ENCODE results near the gene PSMD13. TPM values are rescaled to one million over a fixed set of nuclear protein-coding genes. Genes with fewer than 3 reads are reported as not detected.

Gene PSMD13
- total and polyA plus RNA-seq, 2 of the 13 experiments (the other 11 are each of a cell fraction or from before 2014, with no cell fraction given): 83.0 to 117 TPM

GRCh38 chr11:288478-289397 is 52.0 kb downstream of the PSMD13 start, which contains the start of gene PGGHG:
TSS of gene PGGHG (plus strand) at chr11:289126. CDS start at chr11:289817, 691 bp downstream.
- H3K4me3 ChIP-seq (replicated peaks in 1 of 3; ENCODE audit: insufficient read depth in 1 of 3, low read depth in 2 of 3, low read length in 3 of 3): peak within 1 kb of the TSS; percentile 50 to 75 (median 58); a peak in 5 of 6 replicates
- H3K79me2 ChIP-seq (ENCODE audit: insufficient read depth, low read length): no peaks in the 10 kb centered on the region
- ChIA-PET CTCF (ENCODE audit: low intra/inter-chr PET ratio, low total read pairs) (no interaction called here), POLR2A (no interaction called here)
- H3K9ac ChIP-seq (ENCODE audit: insufficient read depth, low read depth, low read length): peak within 1 kb of the TSS; percentile 56; the same call in 1 of the 2 replicates
- H3K9me3 ChIP-seq (ENCODE audit: low read length): no peaks in the 10 kb centered on the region
- peaks cover 40% of the 10 kb centered on the region for H3K4me1 ChIP-seq (ENCODE audit: insufficient read depth, low read length)
- no TSS peak for BruUV-seq (replicated peaks)
- H4K20me1 ChIP-seq (ENCODE audit: insufficient read depth, low read length): no peaks in the 10 kb centered on the region
- ATAC-seq: peak; percentile 54
- in situ Hi-C loops (cut with HindIII; ENCODE audit: extremely low pct_ligation_motif_present, low pct_unique_long_range_greater_than_20kb): no loop called here
- H2AFZ ChIP-seq (ENCODE audit: low read length): no peak within 1 kb of the TSS
- H3K4me2 ChIP-seq (ENCODE audit: low read depth, low read length): peak within 1 kb of the TSS; percentile 95
- DNase-seq (ENCODE audit: low spot score): no peak
- peaks cover 5 to 45% of the 10 kb centered on the region in 2 experiments; a peak in 4 of 5 replicates for H3K27me3 ChIP-seq (ENCODE audit: control insufficient read depth in 1 of 2, insufficient read depth in 2 of 2, low read length in 2 of 2)
- 0% methylated on average over 7 of the region's 112 CpGs for WGBS (ENCODE audit: low lambda C conversion rate)
- intact Hi-C loops (cut with micrococcal nuclease; ENCODE audit: unreplicated experiment): no loop called here
- FAIRE-seq: no peak
- H3K36me3 ChIP-seq (replicated peaks in 1 of 2; ENCODE audit: control insufficient read depth in 1 of 2, insufficient read depth in 2 of 2, low read length in 2 of 2): 0 out of 5 replicates have a peak, but pooled peaks cover 0 to 2% of the 10 kb centered on the region in 2 experiments
- H3K27ac ChIP-seq (ENCODE audit: extremely low read length, insufficient read depth, low read length): no peak within 1 kb of the TSS
- TF ChIP-seq STAG1 (CRISPR knock-in tag; IDR thresholded peaks at IDR 0.05) (no peak), SALL2 (CRISPR knock-in tag; IDR thresholded peaks at IDR 0.05) (no peak), ZNF687 (CRISPR knock-in tag; IDR thresholded peaks at IDR 0.05) (peak; percentile 55; the same call in 1 of the 2 replicates), MATR3 (CRISPR knock-in tag; IDR thresholded peaks at IDR 0.05) (no peak), NFE2L1 (CRISPR knock-in tag; IDR thresholded peaks at IDR 0.05; ENCODE audit: borderline replicate concordance) (no peak), ZNF414 (CRISPR knock-in tag; IDR thresholded peaks at IDR 0.05) (no peak), ELK4 (CRISPR knock-in tag; IDR thresholded peaks at IDR 0.05; ENCODE audit: borderline replicate concordance) (no peak), MIER3 (CRISPR knock-in tag; IDR thresholded peaks at IDR 0.05; ENCODE audit: borderline replicate concordance) (no peak), TIGD3 (CRISPR knock-in tag; IDR thresholded peaks at IDR 0.05; ENCODE audit: borderline replicate concordance) (no peak), PAX8 (CRISPR knock-in tag; IDR thresholded peaks at IDR 0.05; ENCODE audit: borderline replicate concordance) (no peak), ZNF776 (CRISPR knock-in tag; IDR thresholded peaks at IDR 0.05) (no peak), KMT2A (CRISPR knock-in tag; IDR thresholded peaks at IDR 0.05) (no peak), TERF1 (CRISPR knock-in tag; IDR thresholded peaks at IDR 0.05) (no peak), ZNF841 (CRISPR knock-in tag; IDR thresholded peaks at IDR 0.05; ENCODE audit: borderline replicate concordance) (no peak)

All from HepG2 (cell line).